Nephron progenitor cell (in vitro differentiated cells): ENCODE results near the gene SNCB.

Experiments
- DNase-seq: peaks from one replicate; pipeline ENCODE4 v3.0.0; 2021
- H3K27ac Mint-ChIP-seq: 2 replicates; pipeline ENCODE4 v1.8.0; 2021; ENCODE audit warnings: mild to moderate bottlenecking, moderate library complexity, mixed read lengths
- H3K27me3 Mint-ChIP-seq: 2 replicates; pipeline ENCODE4 v1.8.0; 2021; ENCODE audit warnings: mild to moderate bottlenecking, low read depth, mixed read lengths; ENCODE audit not compliant: poor library complexity
- H3K36me3 Mint-ChIP-seq: 2 replicates; pipeline ENCODE4 v1.8.0; 2021; ENCODE audit warnings: low read depth, mixed read lengths
- H3K4me1 Mint-ChIP-seq: 2 replicates; pipeline ENCODE4 v1.8.0; 2021; ENCODE audit warnings: mixed read lengths
- H3K4me3 Mint-ChIP-seq: 2 replicates; pipeline ENCODE4 v1.8.0; 2021; ENCODE audit warnings: mild to moderate bottlenecking, moderate library complexity, mixed read lengths
- H3K9me3 Mint-ChIP-seq: 2 replicates; pipeline ENCODE4 v1.8.0; 2021; ENCODE audit warnings: mild to moderate bottlenecking, moderate library complexity, mixed read lengths
- TF ChIP-seq, protein P1 (sequence below): fragments of 200-600 bp; sonication (generic); IDR thresholded peaks from 2 replicates; pipeline ENCODE4 v1.5.0; 2021; ENCODE audit warnings: antibody characterized with exemption

The SNCB gene

DNA sequence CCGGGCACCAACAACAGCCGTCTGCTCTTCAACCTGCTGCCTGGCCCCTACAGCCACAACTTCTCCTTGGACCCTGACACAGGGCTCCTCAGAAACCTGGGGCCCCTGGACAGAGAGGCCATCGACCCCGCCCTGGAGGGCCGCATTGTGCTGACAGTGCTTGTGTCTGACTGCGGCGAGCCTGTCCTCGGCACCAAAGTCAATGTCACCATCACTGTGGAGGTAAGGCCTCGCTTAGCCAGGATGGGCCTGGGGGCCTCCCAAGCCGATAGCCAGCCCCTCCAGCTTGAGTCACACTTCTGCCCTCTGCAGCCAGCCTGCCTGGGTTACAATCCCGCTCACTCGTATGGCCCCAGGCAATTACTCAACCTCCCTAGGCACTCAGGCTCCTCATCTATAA, 49.0 kb downstream of the SNCB start:
- no peak overlapping the region for H3K4me3 Mint-ChIP-seq
- peaks cover 26% of the 10 kb centered on the region for H3K9me3 Mint-ChIP-seq
- H3K27ac Mint-ChIP-seq, result no peak overlapping the region
- no peaks in the 10 kb centered on the region for H3K36me3 Mint-ChIP-seq
- no peak for DNase-seq
- H3K27me3 Mint-ChIP-seq, result peaks cover 2% of the 10 kb centered on the region
- peaks cover 21% of the 10 kb centered on the region for H3K4me1 Mint-ChIP-seq
- TF ChIP-seq, protein P1, sequence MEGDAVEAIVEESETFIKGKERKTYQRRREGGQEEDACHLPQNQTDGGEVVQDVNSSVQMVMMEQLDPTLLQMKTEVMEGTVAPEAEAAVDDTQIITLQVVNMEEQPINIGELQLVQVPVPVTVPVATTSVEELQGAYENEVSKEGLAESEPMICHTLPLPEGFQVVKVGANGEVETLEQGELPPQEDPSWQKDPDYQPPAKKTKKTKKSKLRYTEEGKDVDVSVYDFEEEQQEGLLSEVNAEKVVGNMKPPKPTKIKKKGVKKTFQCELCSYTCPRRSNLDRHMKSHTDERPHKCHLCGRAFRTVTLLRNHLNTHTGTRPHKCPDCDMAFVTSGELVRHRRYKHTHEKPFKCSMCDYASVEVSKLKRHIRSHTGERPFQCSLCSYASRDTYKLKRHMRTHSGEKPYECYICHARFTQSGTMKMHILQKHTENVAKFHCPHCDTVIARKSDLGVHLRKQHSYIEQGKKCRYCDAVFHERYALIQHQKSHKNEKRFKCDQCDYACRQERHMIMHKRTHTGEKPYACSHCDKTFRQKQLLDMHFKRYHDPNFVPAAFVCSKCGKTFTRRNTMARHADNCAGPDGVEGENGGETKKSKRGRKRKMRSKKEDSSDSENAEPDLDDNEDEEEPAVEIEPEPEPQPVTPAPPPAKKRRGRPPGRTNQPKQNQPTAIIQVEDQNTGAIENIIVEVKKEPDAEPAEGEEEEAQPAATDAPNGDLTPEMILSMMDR, result no peak

DNA sequence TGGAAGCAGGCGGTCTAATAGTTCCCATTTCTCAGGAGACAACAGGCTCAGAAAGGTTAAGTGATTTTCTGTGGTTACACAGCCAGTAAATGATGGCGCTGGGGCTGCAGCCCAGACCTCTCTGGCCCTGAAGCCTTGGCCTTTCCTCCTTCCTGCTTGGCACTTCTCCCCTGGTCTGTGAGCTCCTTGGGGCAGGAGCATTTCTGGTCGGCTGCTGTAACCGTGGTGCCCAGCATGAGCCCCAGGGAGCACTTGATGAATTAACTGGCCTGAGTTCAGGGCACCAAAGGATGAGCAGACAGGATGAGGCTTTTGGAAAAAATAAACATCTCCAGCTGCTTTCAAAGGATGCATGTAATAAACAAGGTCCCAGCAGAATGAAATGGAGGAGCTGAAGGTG, 51.0 kb downstream of the SNCB start:
- Mint-ChIP-seq H3K36me3 (no peaks in the 10 kb centered on the region), H3K4me3 (no peak overlapping the region), H3K9me3 (peaks cover 10% of the 10 kb centered on the region), H3K27me3 (peaks cover 3% of the 10 kb centered on the region), H3K27ac (no peak overlapping the region), H3K4me1 (peaks cover 35% of the 10 kb centered on the region)
- TF ChIP-seq, protein P1, result no peak
- DNase-seq, result no peak

DNA sequence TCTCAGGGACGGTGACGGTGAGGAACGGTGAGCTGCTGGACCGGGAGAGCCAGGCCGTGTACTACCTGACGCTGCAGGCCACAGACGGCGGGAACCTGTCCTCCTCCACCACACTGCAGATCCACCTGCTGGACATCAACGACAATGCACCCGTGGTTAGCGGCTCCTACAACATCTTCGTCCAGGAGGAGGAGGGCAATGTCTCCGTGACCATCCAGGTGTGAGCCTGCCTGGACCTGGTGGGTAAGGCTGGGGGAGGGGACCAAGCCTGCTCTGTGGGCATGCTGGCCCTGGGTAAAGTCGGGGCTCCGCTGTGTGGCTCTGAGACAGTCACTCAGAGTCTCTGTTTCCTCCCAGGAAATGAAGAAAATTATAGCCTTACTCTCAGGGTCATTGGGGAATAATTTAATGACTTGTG, 51.9 kb downstream of the SNCB start:
- peaks cover 9% of the 10 kb centered on the region for H3K27me3 Mint-ChIP-seq
- H3K9me3 Mint-ChIP-seq, result peaks cover 2% of the 10 kb centered on the region
- H3K27ac Mint-ChIP-seq, result no peak overlapping the region
- H3K4me1 Mint-ChIP-seq, result peaks cover 35% of the 10 kb centered on the region
- DNase-seq, result peak; percentile 68
- no peaks in the 10 kb centered on the region for H3K36me3 Mint-ChIP-seq
- no peak overlapping the region for H3K4me3 Mint-ChIP-seq
- TF ChIP-seq, protein P1, result peak; percentile 56

DNA sequence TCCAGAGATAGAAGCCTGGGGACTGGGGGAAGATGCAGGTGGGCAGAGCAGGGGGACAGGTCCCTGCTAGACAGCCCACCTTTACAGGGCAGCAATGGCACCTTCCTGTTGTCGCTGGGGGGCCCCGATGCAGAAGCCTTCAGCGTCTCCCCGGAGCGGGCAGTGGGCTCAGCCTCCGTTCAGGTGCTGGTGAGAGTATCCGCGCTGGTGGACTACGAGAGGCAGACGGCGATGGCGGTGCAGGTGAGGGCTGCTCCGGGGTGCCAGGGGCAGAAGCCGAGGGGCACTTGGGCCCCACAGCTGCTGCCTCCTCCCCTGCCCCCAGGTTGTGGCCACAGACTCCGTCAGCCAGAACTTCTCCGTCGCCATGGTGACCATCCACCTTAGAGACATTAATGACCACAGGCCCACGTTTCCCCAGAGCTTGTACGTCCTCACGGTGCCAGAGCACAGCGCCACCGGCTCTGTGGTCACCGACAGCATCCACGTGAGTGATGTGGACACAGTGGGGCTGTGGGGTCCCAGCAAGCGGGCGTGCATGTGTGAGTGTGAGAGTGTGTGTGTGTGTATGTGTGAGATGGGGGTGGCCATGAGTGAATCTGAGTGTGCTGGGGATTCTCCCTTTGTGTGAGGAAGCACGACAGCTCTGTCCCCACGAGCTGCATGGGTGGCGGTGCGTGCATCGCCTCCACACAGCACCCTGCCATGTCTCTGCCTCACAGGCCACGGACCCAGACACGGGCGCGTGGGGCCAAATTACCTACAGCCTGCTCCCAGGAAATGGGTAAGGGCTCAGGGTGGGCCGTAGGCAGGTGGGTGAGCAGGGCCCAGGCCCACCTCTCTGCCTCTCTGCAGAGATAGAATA, 52.8 kb downstream of the SNCB start:
- H3K4me3 Mint-ChIP-seq, result no peak overlapping the region
- peak; percentile 46 for DNase-seq
- peaks cover 35% of the 10 kb centered on the region for H3K4me1 Mint-ChIP-seq
- TF ChIP-seq, protein P1, result no peak
- peaks cover 18% of the 10 kb centered on the region for H3K27me3 Mint-ChIP-seq
- no peaks in the 10 kb centered on the region for H3K36me3 Mint-ChIP-seq
- no peak overlapping the region for H3K27ac Mint-ChIP-seq
- H3K9me3 Mint-ChIP-seq, result no peaks in the 10 kb centered on the region

DNA sequence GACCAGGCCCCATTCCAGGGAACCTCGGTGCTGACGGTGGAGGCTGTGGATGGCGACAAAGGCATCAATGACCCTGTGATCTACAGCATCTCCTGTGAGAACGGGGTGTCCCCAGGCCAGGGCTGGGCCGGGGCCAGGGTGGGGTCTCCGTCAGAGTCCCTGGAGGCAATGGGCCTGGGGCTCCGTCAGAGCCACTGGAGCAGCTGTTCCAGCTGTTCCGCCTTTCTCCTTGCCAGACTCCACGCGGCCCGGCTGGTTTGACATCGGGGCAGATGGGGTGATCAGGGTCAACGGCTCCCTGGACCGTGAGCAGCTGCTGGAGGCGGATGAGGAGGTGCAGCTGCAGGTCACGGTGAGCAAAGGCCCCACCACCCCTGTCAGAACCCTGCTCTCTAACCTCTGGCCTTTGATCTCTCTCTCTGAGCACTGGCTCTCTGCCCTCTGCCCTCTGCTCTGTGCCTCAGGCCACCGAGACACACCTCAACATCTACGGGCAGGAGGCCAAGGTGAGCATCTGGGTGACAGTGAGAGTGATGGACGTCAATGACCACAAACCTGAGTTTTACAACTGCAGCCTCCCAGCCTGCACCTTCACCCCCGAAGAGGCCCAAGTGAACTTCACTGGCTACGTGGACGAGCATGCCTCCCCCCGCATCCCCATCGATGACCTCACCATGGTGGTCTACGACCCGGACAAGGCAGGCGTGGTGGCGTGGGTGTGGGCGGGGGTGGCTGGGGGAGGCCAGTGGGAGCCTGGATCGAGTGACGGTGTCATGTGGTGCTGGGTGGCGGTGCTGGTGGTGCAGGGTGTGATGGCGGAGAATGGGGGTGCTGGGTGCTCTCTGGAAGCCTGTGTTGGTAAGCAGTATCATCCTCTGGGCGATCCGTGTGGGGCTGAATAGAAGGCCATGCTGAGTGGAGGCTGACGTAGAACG, 54.6 kb downstream of the SNCB start:
- no peaks in the 10 kb centered on the region for H3K36me3 Mint-ChIP-seq
- TF ChIP-seq, protein P1, result no peak
- H3K27ac Mint-ChIP-seq, result no peak overlapping the region
- H3K4me1 Mint-ChIP-seq, result peaks cover 35% of the 10 kb centered on the region
- no peaks in the 10 kb centered on the region for H3K9me3 Mint-ChIP-seq
- no peak for DNase-seq
- no peak overlapping the region for H3K4me3 Mint-ChIP-seq
- H3K27me3 Mint-ChIP-seq, result peaks cover 32% of the 10 kb centered on the region
